Keratinocyte (primary cell): ENCODE data around the gene CABP4. TPM values are rescaled to one million over a fixed set of nuclear protein-coding genes. Genes with fewer than 3 reads are reported as not detected.

Source experiments
- DNase-seq: peaks from one replicate; pipeline ENCODE4 v3.0.0-alpha.2; 2011; ENCODE audit warnings: low read depth, missing footprints, low spot score
- FAIRE-seq: peaks from 2 replicates; lab custom pipeline; 2011; peaks lifted over from hg19 to GRCh38; lab: Jason Lieb, UNC
- H2AFZ ChIP-seq: 2 replicates; pipeline ENCODE4 v1.6.0; 2012; ENCODE audit warnings: low read length, control low read depth, inconsistent platforms; ENCODE audit not compliant: control insufficient read depth
- H3K27ac ChIP-seq: 2 replicates; pipeline ENCODE4 v1.5.1; 2011; ENCODE audit warnings: low read length; ENCODE audit not compliant: control insufficient read depth, insufficient read depth
- H3K27me3 ChIP-seq: 3 replicates; pipeline ENCODE4 v1.6.0; 2011; ENCODE audit warnings: low read length; ENCODE audit not compliant: control insufficient read depth, insufficient read depth; ENCODE audit errors: extremely low read depth
- H3K36me3 ChIP-seq, 2 experiments: 2 replicates in 1 of 2; 3 replicates in 1 of 2; pipeline ENCODE4 v1.5.1; 2011; ENCODE audit warnings: low read length in 2 of 2, mild to moderate bottlenecking in 1 of 2; ENCODE audit not compliant: control insufficient read depth in 2 of 2, insufficient read depth in 2 of 2; ENCODE audit errors: extremely low read depth in 1 of 2
- H3K4me1 ChIP-seq: 3 replicates; pipeline ENCODE4 v1.5.1; 2011; ENCODE audit warnings: low read length; ENCODE audit not compliant: control insufficient read depth, insufficient read depth; ENCODE audit errors: extremely low read depth
- H3K4me2 ChIP-seq: 3 replicates; pipeline ENCODE4 v1.6.0; 2011; ENCODE audit warnings: low read depth, low read length; ENCODE audit not compliant: control insufficient read depth, insufficient read depth; ENCODE audit errors: extremely low read depth
- H3K4me3 ChIP-seq, 3 experiments: fragments of 200-600 bp in 1 of 3; sonication (generic) in 1 of 3; 2 replicates in 2 of 3; 3 replicates in 1 of 3; pipeline ENCODE4 v1.5.1; 2011 to 2016; ENCODE audit warnings: low read length in 3 of 3, mild to moderate bottlenecking in 3 of 3, control low read depth in 2 of 3, inconsistent platforms in 1 of 3, low read depth in 1 of 3, mixed read lengths in 1 of 3, mixed run types in 1 of 3, moderate library complexity in 1 of 3; ENCODE audit not compliant: control insufficient read depth in 2 of 3, insufficient read depth in 2 of 3; ENCODE audit errors: extremely low read depth in 1 of 3
- H3K79me2 ChIP-seq: 2 replicates; pipeline ENCODE4 v1.6.0; 2012; ENCODE audit warnings: low read length; ENCODE audit not compliant: control insufficient read depth, insufficient read depth
- H3K9ac ChIP-seq: 3 replicates; pipeline ENCODE4 v1.6.0; 2011; ENCODE audit warnings: low read length; ENCODE audit not compliant: control insufficient read depth, insufficient read depth; ENCODE audit errors: extremely low read depth
- H3K9me1 ChIP-seq: 3 replicates; pipeline ENCODE4 v1.6.0; 2011; ENCODE audit warnings: low read length; ENCODE audit not compliant: control insufficient read depth, insufficient read depth; ENCODE audit errors: extremely low read depth
- H3K9me3 ChIP-seq: 2 replicates; pipeline ENCODE4 v1.5.1; 2012; ENCODE audit warnings: low read depth, low read length; ENCODE audit not compliant: control insufficient read depth
- H4K20me1 ChIP-seq: 3 replicates; pipeline ENCODE4 v1.6.0; 2011; ENCODE audit warnings: low read length; ENCODE audit not compliant: control insufficient read depth, insufficient read depth; ENCODE audit errors: extremely low read depth
- EZH2 ChIP-seq: IDR thresholded peaks from one replicate; pipeline ENCODE4 v1.6.1; 2012; ENCODE audit warnings: inconsistent platforms, mild to moderate bottlenecking, low read length, moderate library complexity
- dilution Hi-C: fragments of 300-500 bp; cut with MboI; formaldehyde crosslinking; loops from one replicate; pipeline ENCODE4 v1.7.0; 2020; ENCODE audit warnings: low sequenced_read_pairs; ENCODE audit not compliant: extremely low pct_ligation_motif_present
- polyA plus RNA-seq, 5 experiments: library from polyadenylated mRNA; depleted of rRNA in 3 of 5; stranded (reverse) in 3 of 5; stranded (forward) in 1 of 5; unstranded in 1 of 5; fragments of >200 nt; gene quantifications; 1 replicate in 1 of 5; 2 replicates in 3 of 5; 3 replicates in 1 of 5; pipeline versions ENCODE4 v1.2.1 to v1.2.3, GENCODE V29; 2011 to 2012; ENCODE audit warnings: missing spikeins in 2 of 5, low read depth in 1 of 5, low replicate concordance in 1 of 5
- TF ChIP-seq, protein P1 (sequence below), 3 experiments: IDR thresholded peaks in 1 of 3; conservative IDR thresholded peaks in 1 of 3; optimal IDR thresholded peaks in 1 of 3; 2 replicates in 2 of 3; 3 replicates in 1 of 3; pipeline versions ENCODE3 to v1.5.1; 2011; ENCODE audit warnings: low read length in 3 of 3, mild to moderate bottlenecking in 3 of 3, moderate library complexity in 2 of 3, control low read depth in 1 of 3, inconsistent platforms in 1 of 3; ENCODE audit not compliant: insufficient read depth in 2 of 3; ENCODE audit errors: extremely low read depth in 1 of 3

Gene CABP4
- polyA plus RNA-seq, 1 donor (not counting 4 experiments of a cell fraction or from before 2014, with no cell fraction given) = not detected

DNA sequence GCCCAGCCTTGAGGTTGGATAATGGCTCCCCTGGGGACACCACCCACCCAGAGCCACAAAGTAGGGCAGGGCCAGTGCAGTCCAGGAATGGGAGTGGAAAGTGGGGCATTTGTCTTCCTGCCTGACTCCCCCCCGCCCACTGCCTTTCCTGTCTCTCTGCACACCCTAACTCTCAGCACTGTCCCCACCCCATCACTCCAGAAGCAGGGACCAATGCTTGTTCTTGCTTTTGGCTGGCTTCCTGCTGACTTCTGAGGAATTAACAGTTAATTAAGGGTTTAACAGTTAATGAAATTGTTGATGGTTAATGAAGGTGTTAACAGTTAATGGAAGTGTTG, 45.3 kb downstream of the CABP4 start:
- TF ChIP-seq EZH2 = no peak
- TF ChIP-seq, protein P1, sequence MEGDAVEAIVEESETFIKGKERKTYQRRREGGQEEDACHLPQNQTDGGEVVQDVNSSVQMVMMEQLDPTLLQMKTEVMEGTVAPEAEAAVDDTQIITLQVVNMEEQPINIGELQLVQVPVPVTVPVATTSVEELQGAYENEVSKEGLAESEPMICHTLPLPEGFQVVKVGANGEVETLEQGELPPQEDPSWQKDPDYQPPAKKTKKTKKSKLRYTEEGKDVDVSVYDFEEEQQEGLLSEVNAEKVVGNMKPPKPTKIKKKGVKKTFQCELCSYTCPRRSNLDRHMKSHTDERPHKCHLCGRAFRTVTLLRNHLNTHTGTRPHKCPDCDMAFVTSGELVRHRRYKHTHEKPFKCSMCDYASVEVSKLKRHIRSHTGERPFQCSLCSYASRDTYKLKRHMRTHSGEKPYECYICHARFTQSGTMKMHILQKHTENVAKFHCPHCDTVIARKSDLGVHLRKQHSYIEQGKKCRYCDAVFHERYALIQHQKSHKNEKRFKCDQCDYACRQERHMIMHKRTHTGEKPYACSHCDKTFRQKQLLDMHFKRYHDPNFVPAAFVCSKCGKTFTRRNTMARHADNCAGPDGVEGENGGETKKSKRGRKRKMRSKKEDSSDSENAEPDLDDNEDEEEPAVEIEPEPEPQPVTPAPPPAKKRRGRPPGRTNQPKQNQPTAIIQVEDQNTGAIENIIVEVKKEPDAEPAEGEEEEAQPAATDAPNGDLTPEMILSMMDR (optimal IDR thresholded peaks at IDR 0.05 in 1 of 3, IDR thresholded peaks at IDR 0.05 in 1 of 3, conservative IDR thresholded peaks at IDR 0.05 in 1 of 3; ENCODE audit: extremely low read depth in 1 of 3, insufficient read depth in 2 of 3, low read length in 3 of 3) = no peak
- H4K20me1 ChIP-seq = no peaks in the 10 kb centered on the region
- dilution Hi-C loops = no loop called here
- peaks cover 8% of the 10 kb centered on the region for H3K79me2 ChIP-seq
- DNase-seq (no peak), FAIRE-seq (no peak)
- no peak overlapping the region for H3K4me2 ChIP-seq
- H3K4me1 ChIP-seq = peaks cover 2% of the 10 kb centered on the region
- peaks cover 9 to 22% of the 10 kb centered on the region in 2 experiments for H3K36me3 ChIP-seq
- H3K9ac ChIP-seq = no peak overlapping the region
- H3K27ac ChIP-seq = no peak overlapping the region
- H2AFZ ChIP-seq = no peak overlapping the region
- H3K9me1 ChIP-seq = no peaks in the 10 kb centered on the region
- H3K4me3 ChIP-seq = no peak overlapping the region
- H3K27me3 ChIP-seq = no peaks in the 10 kb centered on the region
- H3K9me3 ChIP-seq = no peaks in the 10 kb centered on the region

DNA sequence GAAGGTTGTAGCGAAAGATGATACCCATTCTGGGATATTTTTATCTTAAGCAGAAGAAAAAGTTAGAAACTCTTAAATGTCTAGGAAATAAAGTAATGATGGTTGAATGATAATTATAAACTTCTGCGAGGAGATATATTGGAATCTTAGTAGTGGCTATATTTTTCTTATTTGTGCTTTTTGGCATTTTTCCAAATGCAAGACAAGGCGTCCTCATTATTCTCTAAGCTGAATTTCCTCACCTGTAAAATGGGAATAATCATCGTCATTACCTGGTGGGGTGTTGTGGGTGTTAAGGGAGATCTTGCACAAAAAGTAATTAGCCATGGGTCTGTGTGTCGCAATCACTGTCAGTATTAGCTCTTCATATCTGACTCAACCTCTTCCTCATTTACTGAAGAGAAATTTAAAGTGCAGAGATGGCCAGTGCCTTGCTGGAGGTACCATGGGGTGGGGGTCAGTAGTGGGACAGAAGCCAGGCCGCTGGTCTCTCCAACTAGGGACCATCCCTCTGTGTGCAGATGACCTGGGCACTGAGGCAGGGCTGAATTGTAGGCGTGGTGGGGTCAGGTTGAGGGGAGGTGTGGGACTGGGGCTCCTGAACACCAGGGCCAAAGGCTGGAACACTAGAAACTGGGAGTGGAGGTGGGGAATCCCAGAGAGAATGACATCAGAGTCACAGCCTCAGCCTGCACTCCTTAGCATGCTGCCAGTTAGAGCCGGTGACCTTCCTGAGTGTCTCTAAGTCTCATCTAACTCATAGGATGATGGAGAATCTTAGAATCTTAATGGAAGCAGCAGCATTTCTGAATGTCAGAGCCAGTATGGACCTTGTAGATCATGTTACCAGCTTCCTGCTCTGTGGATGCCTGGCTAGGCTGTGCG, 45.9 kb downstream of the CABP4 start:
- dilution Hi-C loops = no loop called here
- no peak overlapping the region for H3K4me3 ChIP-seq

More for the DNA sequence above, 45.9 kb downstream of the CABP4 start:
- no peaks in the 10 kb centered on the region for H3K9me3 ChIP-seq
- peaks cover 9 to 20% of the 10 kb centered on the region in 2 experiments for H3K36me3 ChIP-seq
- no peaks in the 10 kb centered on the region for H4K20me1 ChIP-seq
- no peaks in the 10 kb centered on the region for H3K9me1 ChIP-seq
- H3K9ac ChIP-seq = no peak overlapping the region
- no peaks in the 10 kb centered on the region for H3K27me3 ChIP-seq
- no peak overlapping the region for H2AFZ ChIP-seq
- no peak for DNase-seq
- no peak for FAIRE-seq
- peaks cover 7% of the 10 kb centered on the region for H3K4me1 ChIP-seq
- TF ChIP-seq, protein P1 (optimal IDR thresholded peaks at IDR 0.05 in 1 of 3, IDR thresholded peaks at IDR 0.05 in 1 of 3, conservative IDR thresholded peaks at IDR 0.05 in 1 of 3; ENCODE audit: extremely low read depth in 1 of 3, insufficient read depth in 2 of 3, low read length in 3 of 3) = no peak
- peaks cover 8% of the 10 kb centered on the region for H3K79me2 ChIP-seq
- no peak overlapping the region for H3K4me2 ChIP-seq
- no peak overlapping the region for H3K27ac ChIP-seq
